ENCODE measurements around the gene HOXB1. TPM values are rescaled to one million over a fixed set of nuclear protein-coding genes. Genes with fewer than 3 reads are reported as not detected.

Gene HOXB1
- total and polyA plus RNA-seq, 8 donors: 0.28 TPM; not detected in 7

DNA sequence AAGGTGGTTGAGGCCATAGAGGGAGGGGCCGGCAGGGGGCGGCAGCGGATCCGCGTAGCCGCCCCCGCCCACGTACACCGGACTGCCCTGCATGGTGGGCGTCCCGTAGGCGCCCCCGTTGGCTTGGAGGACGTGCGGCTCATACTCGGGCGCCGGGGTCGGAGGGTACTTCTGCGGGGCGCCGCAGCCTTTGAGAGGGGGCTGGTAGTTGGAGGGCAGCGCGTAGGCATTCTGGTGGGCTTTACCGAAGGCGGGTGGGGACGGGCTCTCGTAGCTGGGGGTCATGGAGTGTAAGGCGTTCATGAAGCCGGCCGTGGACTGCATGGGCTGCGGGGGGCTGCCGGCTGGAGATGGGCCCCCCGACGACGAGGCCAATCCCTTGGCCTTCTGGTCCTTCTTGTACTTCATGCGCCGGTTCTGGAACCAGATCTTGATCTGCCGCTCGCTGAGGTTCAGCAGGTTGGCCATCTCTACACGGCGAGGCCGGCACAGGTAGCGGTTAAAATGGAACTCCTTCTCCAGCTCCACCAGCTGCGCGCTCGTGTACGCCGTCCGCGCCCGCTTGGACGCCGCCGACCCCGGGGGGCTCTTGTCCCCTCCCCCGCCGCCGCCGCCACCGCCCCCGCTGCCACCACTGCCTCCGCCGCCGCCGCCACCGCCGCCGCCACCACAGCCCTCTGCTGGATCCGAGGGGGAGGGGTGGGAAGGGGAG lies 19.8 kb upstream of the HOXB1 start:
- peaks cover 0 to 95% (median 36%) of the 10 kb centered on the region in 3 donors for H3K27me3 ChIP-seq
- H3K36me3 ChIP-seq: peaks cover 0 to 11% (median 7%) of the 10 kb centered on the region in 4 donors
- H3K4me1 ChIP-seq: peaks cover 7 to 78% (median 54%) of the 10 kb centered on the region in 4 donors
- 26 to 55% (median 38%) methylated on average over 39 to 70 of the region's 70 CpGs for WGBS, 5 donors
- no peak for TF ChIP-seq POLR2A (IDR thresholded peaks at IDR 0.05)
- TF ChIP-seq, protein P1, sequence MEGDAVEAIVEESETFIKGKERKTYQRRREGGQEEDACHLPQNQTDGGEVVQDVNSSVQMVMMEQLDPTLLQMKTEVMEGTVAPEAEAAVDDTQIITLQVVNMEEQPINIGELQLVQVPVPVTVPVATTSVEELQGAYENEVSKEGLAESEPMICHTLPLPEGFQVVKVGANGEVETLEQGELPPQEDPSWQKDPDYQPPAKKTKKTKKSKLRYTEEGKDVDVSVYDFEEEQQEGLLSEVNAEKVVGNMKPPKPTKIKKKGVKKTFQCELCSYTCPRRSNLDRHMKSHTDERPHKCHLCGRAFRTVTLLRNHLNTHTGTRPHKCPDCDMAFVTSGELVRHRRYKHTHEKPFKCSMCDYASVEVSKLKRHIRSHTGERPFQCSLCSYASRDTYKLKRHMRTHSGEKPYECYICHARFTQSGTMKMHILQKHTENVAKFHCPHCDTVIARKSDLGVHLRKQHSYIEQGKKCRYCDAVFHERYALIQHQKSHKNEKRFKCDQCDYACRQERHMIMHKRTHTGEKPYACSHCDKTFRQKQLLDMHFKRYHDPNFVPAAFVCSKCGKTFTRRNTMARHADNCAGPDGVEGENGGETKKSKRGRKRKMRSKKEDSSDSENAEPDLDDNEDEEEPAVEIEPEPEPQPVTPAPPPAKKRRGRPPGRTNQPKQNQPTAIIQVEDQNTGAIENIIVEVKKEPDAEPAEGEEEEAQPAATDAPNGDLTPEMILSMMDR (IDR thresholded peaks at IDR 0.05): no peak
- TF ChIP-seq POLR2AphosphoS5 (IDR thresholded peaks at IDR 0.05): no peak
- no peak for TF ChIP-seq EP300 (IDR thresholded peaks at IDR 0.05)
- H3K27ac ChIP-seq: peak overlapping the region; percentile 61 to 95 (median 93)
- peak overlapping the region; percentile 3 to 27 (median 18) for H3K4me3 ChIP-seq
- no peaks in the 10 kb centered on the region for H3K9me3 ChIP-seq
- peak in 1 of 2 donors; percentile 51 for DNase-seq
- intact Hi-C loops (cut with DNase I; ENCODE audit: low total_unique reads): no loop called here

DNA sequence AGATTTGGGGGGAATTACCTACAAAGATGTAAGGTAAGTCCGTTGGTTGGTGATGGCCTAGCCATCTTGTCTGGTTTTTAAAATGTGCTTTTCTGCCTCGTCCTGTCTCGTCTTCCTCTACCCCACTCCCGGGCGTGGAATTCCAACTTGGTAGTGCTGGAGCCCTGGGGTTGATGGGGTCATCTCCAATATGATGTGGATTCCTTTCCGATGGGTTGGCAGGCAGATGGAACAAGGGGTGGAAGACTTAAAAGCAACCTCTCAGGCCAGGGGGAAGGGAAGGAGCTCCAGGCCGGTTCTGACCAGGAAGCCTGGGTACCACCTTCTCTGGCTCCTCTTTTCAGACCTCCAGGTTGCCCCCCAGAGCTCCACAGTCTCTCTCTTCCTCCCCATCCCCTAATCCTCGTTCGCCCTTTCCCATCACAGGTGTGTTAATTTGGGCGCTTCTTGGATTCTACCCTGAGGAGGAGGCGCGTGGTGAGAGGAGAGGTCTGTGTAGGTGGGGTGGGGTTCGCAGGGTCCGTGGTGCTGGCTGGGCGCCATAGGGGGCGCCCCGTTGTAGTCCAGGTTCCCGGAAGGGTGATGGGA lies 19.2 kb upstream of the HOXB1 start:
- peak overlapping the region; percentile 61 to 95 (median 93) for H3K27ac ChIP-seq
- peaks cover 8 to 80% (median 58%) of the 10 kb centered on the region in 4 donors for H3K4me1 ChIP-seq
- peaks cover 0 to 95% (median 36%) of the 10 kb centered on the region in 3 donors for H3K27me3 ChIP-seq
- no peak for DNase-seq
- 52 to 63% (median 60%) methylated on average over 17 to 18 of the region's 18 CpGs for WGBS, 5 donors
- peaks cover 0 to 11% (median 7%) of the 10 kb centered on the region in 4 donors for H3K36me3 ChIP-seq
- TF ChIP-seq EP300 (IDR thresholded peaks at IDR 0.05): no peak
- TF ChIP-seq POLR2A (IDR thresholded peaks at IDR 0.05): no peak
- TF ChIP-seq POLR2AphosphoS5 (IDR thresholded peaks at IDR 0.05): no peak
- TF ChIP-seq, protein P1 (IDR thresholded peaks at IDR 0.05): no peak
- intact Hi-C loops (cut with DNase I; ENCODE audit: low total_unique reads): no loop called here
- peak overlapping the region in 3 of 4 donors; percentile 3 to 27 (median 21) for H3K4me3 ChIP-seq
- H3K9me3 ChIP-seq: no peaks in the 10 kb centered on the region

DNA sequence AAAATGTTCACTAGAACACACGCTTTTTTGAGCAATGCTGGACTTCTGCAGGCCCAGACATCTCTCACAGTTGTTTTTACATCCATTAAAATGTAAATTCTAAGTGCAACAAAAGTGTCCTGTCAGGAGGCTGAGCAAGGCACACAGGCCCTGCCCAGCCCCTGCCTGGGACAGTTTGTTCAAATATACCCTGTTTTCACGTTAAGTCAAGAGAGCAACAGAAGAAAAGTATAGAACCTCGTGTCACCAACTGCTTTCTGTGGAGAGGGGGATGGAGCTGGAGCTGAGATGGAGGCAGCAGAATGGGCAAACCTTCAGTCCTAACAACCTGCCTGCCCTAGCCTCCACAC lies 18.4 kb upstream of the HOXB1 start:
- H3K27ac ChIP-seq: peak overlapping the region in 4 of 5 donors; percentile 90 to 95 (median 93)
- H3K4me1 ChIP-seq: peaks cover 8 to 84% (median 58%) of the 10 kb centered on the region in 4 donors
- peaks cover 4 to 95% (median 35%) of the 10 kb centered on the region in 3 donors for H3K27me3 ChIP-seq
- no peak for DNase-seq
- no peaks in the 10 kb centered on the region for H3K9me3 ChIP-seq
- TF ChIP-seq EP300 (IDR thresholded peaks at IDR 0.05) (no peak), POLR2A (IDR thresholded peaks at IDR 0.05) (no peak), POLR2AphosphoS5 (IDR thresholded peaks at IDR 0.05) (no peak)
- TF ChIP-seq, protein P1 (IDR thresholded peaks at IDR 0.05): no peak
- peaks cover 0 to 11% (median 7%) of the 10 kb centered on the region in 4 donors for H3K36me3 ChIP-seq
- 43 to 51% (median 49%) methylated on average over 3 of the region's 3 CpGs for WGBS, 5 donors
- intact Hi-C loops (cut with DNase I; ENCODE audit: low total_unique reads): no loop called here
- H3K4me3 ChIP-seq: no peak overlapping the region

DNA sequence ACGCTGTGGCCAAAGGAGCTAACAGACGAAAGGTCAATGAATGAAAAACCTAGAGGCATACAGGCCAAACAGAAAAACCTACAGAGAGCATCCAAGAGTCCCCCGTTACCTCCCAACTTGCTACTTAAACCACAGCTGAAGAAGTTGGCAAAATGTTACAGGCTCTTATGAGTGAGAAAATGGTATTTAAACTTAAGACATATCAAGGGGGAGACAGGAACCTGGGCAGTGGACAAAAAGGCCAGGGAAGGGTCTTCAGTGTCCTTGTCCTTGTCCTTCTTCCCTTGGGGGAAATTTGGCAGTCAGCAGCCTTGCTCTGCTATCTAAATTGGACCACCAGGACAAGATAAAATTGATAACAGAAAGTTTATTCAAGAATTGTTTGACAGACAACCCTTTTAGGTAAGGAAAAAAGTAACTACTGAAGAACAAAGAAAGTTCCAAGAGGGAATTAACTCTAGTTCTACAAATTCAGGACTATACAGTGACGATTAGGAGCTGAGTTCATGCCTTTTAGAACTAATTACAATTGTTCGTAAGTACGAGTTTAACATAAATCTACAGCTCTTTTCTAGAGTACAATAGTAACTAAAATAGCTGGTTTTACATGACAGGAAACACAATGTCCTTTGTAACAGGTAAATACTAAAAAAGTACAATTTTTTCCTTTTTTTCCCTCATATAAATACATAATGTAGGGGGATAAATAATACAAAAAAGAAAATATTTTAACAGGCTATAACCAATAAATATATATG lies 17.9 kb upstream of the HOXB1 start:
- peaks cover 0 to 11% (median 7%) of the 10 kb centered on the region in 4 donors for H3K36me3 ChIP-seq
- H3K27ac ChIP-seq: peak overlapping the region; percentile 64 to 95 (median 93)
- intact Hi-C loops (cut with DNase I; ENCODE audit: low total_unique reads): no loop called here
- TF ChIP-seq POLR2A (IDR thresholded peaks at IDR 0.05): no peak
- no peak for TF ChIP-seq EP300 (IDR thresholded peaks at IDR 0.05)
- TF ChIP-seq POLR2AphosphoS5 (IDR thresholded peaks at IDR 0.05): no peak
- TF ChIP-seq, protein P1 (IDR thresholded peaks at IDR 0.05): no peak
- no peaks in the 10 kb centered on the region for H3K9me3 ChIP-seq
- peaks cover 4 to 95% (median 34%) of the 10 kb centered on the region in 3 donors for H3K27me3 ChIP-seq
- H3K4me3 ChIP-seq: no peak overlapping the region
- no peak for DNase-seq
- 43 to 63% (median 48%) methylated on average over 6 of the region's 6 CpGs for WGBS, 5 donors
- H3K4me1 ChIP-seq: peaks cover 8 to 78% (median 55%) of the 10 kb centered on the region in 4 donors
